Smooth muscle cell (in vitro differentiated cells): ENCODE measurements around the gene LRRC49. TPM values are rescaled to one million over a fixed set of nuclear protein-coding genes. Genes with fewer than 3 reads are reported as not detected.

Experiments
- DNase-seq: peaks from one replicate; lab custom pipeline; 2025; ENCODE audit not compliant: unreplicated experiment; lab: John Stamatoyannopoulos, UW
- H2AFZ ChIP-seq: fragments of 200-600 bp; sonication (generic); 2 replicates; pipeline ENCODE4 v1.6.0; 2016; ENCODE audit warnings: antibody characterized with exemption, low read depth, mild to moderate bottlenecking
- H3F3A ChIP-seq: fragments of 200-600 bp; sonication (generic); 2 replicates; pipeline ENCODE4 v1.6.0; 2017; ENCODE audit warnings: antibody characterized with exemption, low read depth
- H3K27ac ChIP-seq: fragments of 200-600 bp; sonication (generic); 2 replicates; pipeline ENCODE4 v1.5.1; 2016; ENCODE audit warnings: low read depth, mild to moderate bottlenecking
- H3K27me3 ChIP-seq: fragments of 200-600 bp; sonication (generic); 2 replicates; pipeline ENCODE4 v1.6.1; 2016; ENCODE audit warnings: low read depth, mild to moderate bottlenecking
- H3K36me3 ChIP-seq: fragments of 200-600 bp; sonication (generic); 2 replicates; pipeline ENCODE4 v1.5.1; 2016; ENCODE audit warnings: low read depth
- H3K4me1 ChIP-seq: fragments of 200-600 bp; sonication (generic); 2 replicates; pipeline ENCODE4 v1.5.1; 2016; ENCODE audit warnings: low read depth
- H3K4me2 ChIP-seq: fragments of 200-600 bp; sonication (generic); 2 replicates; pipeline ENCODE4 v1.6.0; 2016; ENCODE audit warnings: mild to moderate bottlenecking
- H3K4me3 ChIP-seq: fragments of 200-600 bp; sonication (generic); 2 replicates; pipeline ENCODE4 v1.5.1; 2016; ENCODE audit warnings: mild to moderate bottlenecking
- H3K79me2 ChIP-seq: fragments of 200-600 bp; sonication (generic); 2 replicates; pipeline ENCODE4 v1.6.0; 2016; ENCODE audit warnings: low read depth, mild to moderate bottlenecking
- H3K9ac ChIP-seq: fragments of 200-600 bp; sonication (generic); 2 replicates; pipeline ENCODE4 v1.6.0; 2016; ENCODE audit warnings: low read depth
- H3K9me3 ChIP-seq: fragments of 200-600 bp; sonication (generic); replicated peaks from 2 replicates; pipeline ENCODE4 v1.5.1; 2016; ENCODE audit warnings: low read depth
- H4K20me1 ChIP-seq: fragments of 200-600 bp; sonication (generic); 2 replicates; pipeline ENCODE4 v1.6.0; 2016; ENCODE audit warnings: low read depth
- CTCF ChIP-seq: fragments of 200-600 bp; sonication (generic); IDR thresholded peaks from 2 replicates; pipeline ENCODE4 v1.5.1; 2017; ENCODE audit warnings: borderline replicate concordance, mild to moderate bottlenecking, antibody characterized with exemption; ENCODE audit not compliant: insufficient read depth, poor library complexity, severe bottlenecking
- WGBS: methylation state at CpG from one replicate; pipeline ENCODE4 v1.1.7; 2016; ENCODE audit warnings: low lambda C conversion rate; 5-methylcytosine and 5-hydroxymethylcytosine counted together
- polyA plus RNA-seq: library from polyadenylated mRNA; unstranded; fragments of >200 nt; fragmentation: Nextera tagmentation; extraction: Ambion mirVana; gene quantifications from 2 replicates; pipeline ENCODE4 v1.2.1, GENCODE V29; 2016
- total RNA-seq: library from RNA; depleted of rRNA; stranded (reverse); fragments of >200 nt; gene quantifications from 2 replicates; pipeline ENCODE4 v1.2.3, GENCODE V29; 2014

Gene LRRC49
- total and polyA plus RNA-seq, 2 experiments from 2014 or later, result 3.1 to 8.3 TPM

GRCh38 chr15:70852501-70853317, 39.9 kb upstream of the LRRC49 start:
- Histone ChIP-seq H3K36me3 (peaks cover 8% of the 10 kb centered on the region), H3K27me3 (no peaks in the 10 kb centered on the region), H3F3A (peaks cover 4% of the 10 kb centered on the region), H3K27ac (peak overlapping the region; percentile 92), H3K4me1 (peaks cover 9% of the 10 kb centered on the region), H3K79me2 (peaks cover 48% of the 10 kb centered on the region), H4K20me1 (peaks cover 13% of the 10 kb centered on the region), H3K9ac (peak overlapping the region; percentile 94), H3K4me3 (peak overlapping the region; percentile 89), H3K9me3 (no peaks in the 10 kb centered on the region), H3K4me2 (peak overlapping the region; percentile 88), H2AFZ (no peak overlapping the region)
- no peak for TF ChIP-seq CTCF
- DNase-seq, result no peak
- 32% methylated on average over 11 of the region's 11 CpGs for WGBS

GRCh38 chr15:70853318-70853972, 39.2 kb upstream of the LRRC49 start:
- H3K27me3 ChIP-seq, result no peaks in the 10 kb centered on the region
- no peaks in the 10 kb centered on the region for H3K9me3 ChIP-seq
- peak; percentile 68 for DNase-seq
- 2% methylated on average over 29 of the region's 54 CpGs for WGBS
- peak overlapping the region; percentile 92 for H3K27ac ChIP-seq
- peak overlapping the region; percentile 54 for H2AFZ ChIP-seq
- peaks cover 9% of the 10 kb centered on the region for H3K4me1 ChIP-seq
- H3K36me3 ChIP-seq, result peaks cover 8% of the 10 kb centered on the region
- H3K79me2 ChIP-seq, result peaks cover 41% of the 10 kb centered on the region
- H3K4me2 ChIP-seq, result peak overlapping the region; percentile 88
- peaks cover 5% of the 10 kb centered on the region for H4K20me1 ChIP-seq
- TF ChIP-seq CTCF, result no peak
- peak overlapping the region; percentile 94 for H3K9ac ChIP-seq
- peaks cover 8% of the 10 kb centered on the region for H3F3A ChIP-seq
- peak overlapping the region; percentile 89 for H3K4me3 ChIP-seq

- Histone ChIP-seq H4K20me1 (peaks cover 4% of the 10 kb centered on the region), H3K27me3 (no peaks in the 10 kb centered on the region), H3K9ac (peak within 1 kb of the TSS; percentile 94), H3K4me2 (peak within 1 kb of the TSS; percentile 90), H3K79me2 (peaks cover 34% of the 10 kb centered on the region), H3K27ac (peak within 1 kb of the TSS; percentile 92), H3F3A (peaks cover 8% of the 10 kb centered on the region), H2AFZ (peak within 1 kb of the TSS; percentile 87), H3K4me1 (peaks cover 9% of the 10 kb centered on the region), H3K36me3 (peaks cover 8% of the 10 kb centered on the region), H3K4me3 (peak within 1 kb of the TSS; percentile 89), H3K9me3 (no peaks in the 10 kb centered on the region)
- TF ChIP-seq CTCF, result no peak
- WGBS, result 1% methylated on average over 49 of the region's 78 CpGs
- DNase-seq, result peak; percentile 68
Measured at GRCh38 chr15:70853973-70854665, 38.5 kb upstream of the LRRC49 start, which contains the start of gene LARP6. LARP6 (minus strand) TSS chr15:70854157; CDS start chr15:70854088, 69 bp downstream.
